ENCODE results near the gene PARK7.

Gene PARK7

DNA sequence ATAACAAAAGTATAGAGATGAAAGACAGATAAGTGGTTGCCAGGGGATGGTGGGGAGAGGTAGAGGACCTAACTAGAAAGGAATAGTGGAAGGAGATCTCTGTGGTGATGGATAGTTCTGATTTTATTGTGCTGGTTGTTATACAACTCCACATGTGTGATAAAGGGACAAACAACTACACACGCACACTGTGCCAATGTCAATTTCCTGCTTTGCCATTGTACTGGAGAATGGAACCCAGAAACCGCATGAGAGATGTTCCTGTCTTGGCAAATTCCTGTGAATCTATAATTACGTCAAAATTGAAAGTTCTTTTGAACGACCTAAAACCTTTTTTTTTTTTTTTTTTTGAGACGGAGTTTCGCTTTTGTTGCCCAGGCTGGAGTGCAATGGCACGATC lies 31.9 kb upstream of the PARK7 start:
- Histone ChIP-seq H3K9me2 (replicated peaks; ENCODE audit: control insufficient read depth, low read length) (no peaks in the 10 kb centered on the region), H3K4me2 (ENCODE audit: low read length) (no peak overlapping the region), H3K27ac (ENCODE audit: low read depth, low read length) (no peak overlapping the region)

DNA sequence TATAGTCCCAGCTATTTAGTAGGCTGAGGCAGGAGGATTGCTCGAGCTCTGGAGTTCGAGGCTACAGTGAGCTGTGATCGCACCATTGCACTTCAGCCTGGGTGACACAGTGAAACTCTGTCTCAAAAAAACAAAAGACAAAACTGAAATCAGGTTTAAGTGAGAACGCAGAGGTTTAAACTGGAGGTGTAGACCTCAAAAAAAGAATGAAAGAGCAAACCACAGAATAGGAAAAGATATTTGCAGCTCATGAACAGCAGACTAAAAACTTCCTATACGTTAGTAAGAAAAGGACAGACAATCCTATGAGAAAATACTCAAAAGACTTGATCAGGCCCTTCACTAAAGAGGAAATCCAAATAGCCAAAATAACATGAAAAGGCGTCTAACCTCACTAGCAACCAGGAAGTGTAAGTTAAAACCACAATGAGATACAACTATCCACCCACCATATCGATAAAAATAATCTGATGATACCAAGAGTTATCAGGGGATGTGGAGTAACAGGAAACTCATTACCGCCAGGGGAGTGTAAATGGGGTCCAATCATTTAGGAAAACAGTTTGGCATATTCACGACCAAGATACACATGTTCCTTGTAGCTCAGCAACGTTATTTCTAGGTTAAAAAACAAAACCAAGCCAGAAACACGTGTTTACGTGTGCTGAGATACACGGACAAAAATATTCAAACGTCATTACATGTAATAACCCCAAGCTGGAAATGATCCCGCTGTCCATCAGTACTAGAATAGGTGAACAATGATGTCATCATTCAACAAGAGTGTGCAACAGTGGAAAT lies 30.7 kb upstream of the PARK7 start:
- no peaks in the 10 kb centered on the region for H3K36me3 ChIP-seq (ENCODE audit: control insufficient read depth, low read length)
- H3K27ac ChIP-seq (ENCODE audit: low read depth, low read length) = no peak overlapping the region
- no peaks in the 10 kb centered on the region for H4K20me1 ChIP-seq (ENCODE audit: control insufficient read depth, insufficient read depth, low read depth, low read length)
- no peaks in the 10 kb centered on the region for H3F3A ChIP-seq (ENCODE audit: control insufficient read depth, insufficient read depth)
- H3K4me3 ChIP-seq (ENCODE audit: low read length) = no peak overlapping the region
- no peaks in the 10 kb centered on the region for H3K9me2 ChIP-seq (replicated peaks; ENCODE audit: control insufficient read depth, low read length)
- H3K9me3 ChIP-seq (ENCODE audit: control insufficient read depth, insufficient read depth, low read length) = no peaks in the 10 kb centered on the region
- no peak overlapping the region for H3K4me2 ChIP-seq (ENCODE audit: low read length)
- no peaks in the 10 kb centered on the region for H3K27me3 ChIP-seq (ENCODE audit: control insufficient read depth, low read length)
- H3K79me2 ChIP-seq (ENCODE audit: control insufficient read depth, low read length) = no peaks in the 10 kb centered on the region
- no peaks in the 10 kb centered on the region for H3K4me1 ChIP-seq (ENCODE audit: control insufficient read depth, low read length)
- TF ChIP-seq EZH2phosphoT487 (IDR thresholded peaks at IDR 0.05; ENCODE audit: borderline replicate concordance, low read length) (no peak), CTCF (IDR thresholded peaks at IDR 0.05; ENCODE audit: low read depth, low read length, poor library complexity, severe bottlenecking) (no peak)

More for the DNA sequence above, 31.9 kb upstream of the PARK7 start:
- no peaks in the 10 kb centered on the region for H3K9me3 ChIP-seq (ENCODE audit: control insufficient read depth, insufficient read depth, low read length)
- no peaks in the 10 kb centered on the region for H4K20me1 ChIP-seq (ENCODE audit: control insufficient read depth, insufficient read depth, low read depth, low read length)
- H3K4me3 ChIP-seq (ENCODE audit: low read length) = no peak overlapping the region
- no peaks in the 10 kb centered on the region for H3F3A ChIP-seq (ENCODE audit: control insufficient read depth, insufficient read depth)
- no peak for TF ChIP-seq CTCF (IDR thresholded peaks at IDR 0.05; ENCODE audit: low read depth, low read length, poor library complexity, severe bottlenecking)
- no peak for TF ChIP-seq EZH2phosphoT487 (IDR thresholded peaks at IDR 0.05; ENCODE audit: borderline replicate concordance, low read length)
- no peaks in the 10 kb centered on the region for H3K4me1 ChIP-seq (ENCODE audit: control insufficient read depth, low read length)
- no peaks in the 10 kb centered on the region for H3K36me3 ChIP-seq (ENCODE audit: control insufficient read depth, low read length)
- H3K27me3 ChIP-seq (ENCODE audit: control insufficient read depth, low read length) = no peaks in the 10 kb centered on the region
- no peaks in the 10 kb centered on the region for H3K79me2 ChIP-seq (ENCODE audit: control insufficient read depth, low read length)

GRCh38 chr1:7931446-7931812 lies 30.1 kb upstream of the PARK7 start:
- no peak overlapping the region for H3K4me3 ChIP-seq (ENCODE audit: low read length)
- TF ChIP-seq CTCF (IDR thresholded peaks at IDR 0.05; ENCODE audit: low read depth, low read length, poor library complexity, severe bottlenecking) (no peak), EZH2phosphoT487 (IDR thresholded peaks at IDR 0.05; ENCODE audit: borderline replicate concordance, low read length) (no peak)
- no peaks in the 10 kb centered on the region for H3F3A ChIP-seq (ENCODE audit: control insufficient read depth, insufficient read depth)
- H3K4me2 ChIP-seq (ENCODE audit: low read length) = no peak overlapping the region
- H3K9me2 ChIP-seq (replicated peaks; ENCODE audit: control insufficient read depth, low read length) = no peaks in the 10 kb centered on the region
- no peaks in the 10 kb centered on the region for H3K27me3 ChIP-seq (ENCODE audit: control insufficient read depth, low read length)
- H3K9me3 ChIP-seq (ENCODE audit: control insufficient read depth, insufficient read depth, low read length) = no peaks in the 10 kb centered on the region
- no peaks in the 10 kb centered on the region for H3K4me1 ChIP-seq (ENCODE audit: control insufficient read depth, low read length)
- no peak overlapping the region for H3K27ac ChIP-seq (ENCODE audit: low read depth, low read length)
- no peaks in the 10 kb centered on the region for H4K20me1 ChIP-seq (ENCODE audit: control insufficient read depth, insufficient read depth, low read depth, low read length)
- no peaks in the 10 kb centered on the region for H3K79me2 ChIP-seq (ENCODE audit: control insufficient read depth, low read length)
- no peaks in the 10 kb centered on the region for H3K36me3 ChIP-seq (ENCODE audit: control insufficient read depth, low read length)

All from DOHH2 (cell line).